Immature natural killer cell (primary cell): Measurements from ENCODE around the gene EGFR. TPM values are rescaled to one million over a fixed set of nuclear protein-coding genes. Genes with fewer than 3 reads are reported as not detected.

Source experiments
- DNase-seq, 3 donors: peaks; one replicate each; pipeline ENCODE4 v3.0.0; 2022; ENCODE audit warnings: mixed read lengths in 1 of 3
- H3K27ac Mint-ChIP-seq, 6 donors: one replicate each; pipeline ENCODE4 v1.8.0; 2020; ENCODE audit warnings: mixed read lengths in 6 of 6, mild to moderate bottlenecking in 5 of 6, inconsistent platforms in 4 of 6, moderate library complexity in 3 of 6
- H3K27me3 Mint-ChIP-seq, 3 donors: one replicate each; pipeline ENCODE4 v1.8.0; 2020 to 2021; ENCODE audit warnings: low read depth in 3 of 3, mild to moderate bottlenecking in 3 of 3, mixed read lengths in 3 of 3, moderate library complexity in 3 of 3, inconsistent platforms in 1 of 3
- H3K36me3 Mint-ChIP-seq, 3 donors: one replicate each; pipeline ENCODE4 v1.8.0; 2020; ENCODE audit warnings: mixed read lengths in 3 of 3, inconsistent platforms in 2 of 3, mild to moderate bottlenecking in 2 of 3
- H3K4me1 Mint-ChIP-seq, 2 donors: one replicate each; pipeline ENCODE4 v1.8.0; 2020; ENCODE audit warnings: inconsistent platforms in 2 of 2, mild to moderate bottlenecking in 2 of 2, mixed read lengths in 2 of 2, moderate library complexity in 1 of 2
- H3K4me3 Mint-ChIP-seq, 5 donors: one replicate each; pipeline ENCODE4 v1.8.0; 2020; ENCODE audit warnings: mild to moderate bottlenecking in 5 of 5, mixed read lengths in 5 of 5, inconsistent platforms in 3 of 5, moderate library complexity in 3 of 5
- H3K9me3 Mint-ChIP-seq, 6 donors: one replicate each; pipeline ENCODE4 v1.8.0; 2020; ENCODE audit warnings: mild to moderate bottlenecking in 6 of 6, mixed read lengths in 6 of 6, inconsistent platforms in 4 of 6, moderate library complexity in 3 of 6
- polyA plus RNA-seq, 3 donors: library from polyadenylated mRNA; unstranded; fragments of 300-500 nt; fragmentation: Illumina TruSeq; gene quantifications; one replicate each; pipeline ENCODE4 v1.2.3, GENCODE V29; 2021

Gene EGFR
- polyA plus RNA-seq, 3 donors from 2014 or later = not detected

DNA sequence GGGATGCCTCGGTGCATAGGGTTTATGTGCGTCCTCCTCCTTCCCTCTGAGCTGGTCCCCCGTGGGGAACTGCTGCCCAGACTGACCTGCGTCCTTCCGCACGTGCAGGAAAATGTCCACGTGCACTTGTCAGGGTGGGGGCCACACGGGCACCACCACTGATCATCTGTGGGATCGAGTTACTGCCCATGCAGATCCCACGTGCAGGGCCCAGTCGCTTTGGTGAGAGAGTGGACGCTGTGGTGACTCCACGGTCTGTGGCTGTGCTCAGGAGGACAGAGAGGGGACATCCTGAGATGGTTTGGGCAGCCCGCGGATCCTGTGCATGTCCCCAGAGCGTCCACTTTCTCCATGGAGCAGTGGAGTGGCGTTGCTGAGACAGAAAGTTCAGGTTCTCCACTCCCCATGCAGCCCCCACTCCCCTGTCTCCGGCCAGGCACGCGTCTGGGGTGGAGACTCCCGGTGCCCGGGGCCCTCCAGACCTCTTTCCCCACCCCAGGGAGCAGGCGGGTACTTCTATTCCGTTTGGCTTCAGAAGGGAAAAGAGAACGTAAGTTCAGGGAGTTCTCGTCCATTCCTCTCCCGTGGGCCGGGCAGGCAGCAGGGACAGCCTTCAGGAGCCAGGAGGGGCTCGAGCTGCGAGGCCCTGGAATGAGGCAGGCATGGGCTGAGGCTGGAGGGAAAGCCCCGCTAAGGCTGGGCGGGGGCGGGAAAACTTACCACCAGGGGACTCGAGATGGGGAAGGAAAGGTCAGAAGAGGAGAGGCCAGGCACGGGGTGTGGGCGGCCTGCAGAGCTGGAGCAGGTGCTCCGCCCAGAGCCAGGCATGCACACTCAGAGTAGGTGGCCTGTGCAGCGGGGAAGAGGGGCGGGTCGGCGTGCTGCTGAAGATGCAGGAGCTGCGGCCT is 59.9 kb downstream of the EGFR start:
- Mint-ChIP-seq H3K4me3 (no peak overlapping the region), H3K4me1 (peaks cover 6 to 15% of the 10 kb centered on the region in 2 donors), H3K27me3 (peaks cover 0 to 8% (median 2%) of the 10 kb centered on the region in 3 donors), H3K27ac (no peak overlapping the region), H3K36me3 (no peaks in the 10 kb centered on the region), H3K9me3 (peaks cover 0 to 4% (median 0%) of the 10 kb centered on the region in 6 donors)
- DNase-seq = no peak

DNA sequence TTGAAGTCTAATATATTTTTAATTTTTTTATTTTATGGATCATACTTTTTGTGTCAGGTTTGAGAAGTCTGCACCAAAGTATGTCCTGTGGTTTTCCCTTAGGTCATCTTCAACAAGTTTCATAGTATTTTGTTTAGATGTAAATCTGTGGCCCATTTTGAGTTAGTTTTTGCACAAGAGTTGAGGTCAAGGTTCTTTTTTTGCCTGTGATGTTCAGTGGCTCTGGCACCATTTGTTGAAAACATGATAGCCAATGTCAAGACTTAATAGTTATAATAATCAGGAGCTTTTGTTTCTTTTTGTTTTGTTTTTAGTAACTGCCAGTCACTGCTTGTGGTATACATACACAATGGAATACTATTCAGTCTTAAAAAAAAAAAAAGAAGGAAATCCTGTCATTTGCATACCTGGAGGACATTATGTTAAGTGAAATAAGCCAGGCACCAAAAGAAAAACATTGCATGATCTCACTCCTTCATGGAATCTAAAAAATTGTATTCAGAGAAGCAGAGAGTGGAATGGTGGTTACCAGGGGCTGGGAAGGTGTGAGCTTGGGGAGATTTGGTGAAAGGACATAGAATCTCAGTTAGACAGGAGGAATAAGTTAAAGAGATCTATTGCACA is 61.3 kb downstream of the EGFR start:
- no peak overlapping the region for H3K4me3 Mint-ChIP-seq

DNA sequence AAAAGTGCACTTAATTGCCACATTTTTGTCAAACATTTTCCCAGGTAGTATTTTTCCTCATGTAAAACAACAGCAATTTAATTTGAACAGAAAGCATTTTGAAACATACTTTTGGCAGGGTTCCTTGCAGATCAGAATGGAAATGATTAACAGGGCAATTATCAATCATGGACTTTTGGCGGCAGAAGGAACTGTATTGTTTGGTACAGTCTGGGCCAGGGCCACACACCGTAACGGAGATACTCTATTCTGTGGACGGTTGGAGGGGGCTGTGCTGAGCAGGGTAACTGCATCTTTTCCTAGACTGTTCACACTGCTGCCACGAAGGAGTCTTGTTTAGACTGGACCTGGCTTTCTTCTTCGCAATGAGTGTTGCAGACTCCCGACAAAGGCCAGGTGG is 62.3 kb downstream of the EGFR start:
- no peak overlapping the region for H3K27ac Mint-ChIP-seq
- no peaks in the 10 kb centered on the region for H3K36me3 Mint-ChIP-seq
- peaks cover 0 to 4% (median 0%) of the 10 kb centered on the region in 6 donors for H3K9me3 Mint-ChIP-seq
- H3K27me3 Mint-ChIP-seq = peaks cover 0 to 8% (median 4%) of the 10 kb centered on the region in 3 donors
- no peak for DNase-seq
- peaks cover 6 to 18% of the 10 kb centered on the region in 2 donors for H3K4me1 Mint-ChIP-seq
- no peak overlapping the region for H3K4me3 Mint-ChIP-seq

More for the DNA sequence above, 61.3 kb downstream of the EGFR start:
- Mint-ChIP-seq H3K36me3 (no peaks in the 10 kb centered on the region), H3K4me1 (peaks cover 1 to 10% of the 10 kb centered on the region in 2 donors), H3K9me3 (peaks cover 0 to 4% (median 0%) of the 10 kb centered on the region in 6 donors), H3K27me3 (peaks cover 0 to 8% (median 4%) of the 10 kb centered on the region in 3 donors), H3K27ac (no peak overlapping the region)
- no peak for DNase-seq

DNA sequence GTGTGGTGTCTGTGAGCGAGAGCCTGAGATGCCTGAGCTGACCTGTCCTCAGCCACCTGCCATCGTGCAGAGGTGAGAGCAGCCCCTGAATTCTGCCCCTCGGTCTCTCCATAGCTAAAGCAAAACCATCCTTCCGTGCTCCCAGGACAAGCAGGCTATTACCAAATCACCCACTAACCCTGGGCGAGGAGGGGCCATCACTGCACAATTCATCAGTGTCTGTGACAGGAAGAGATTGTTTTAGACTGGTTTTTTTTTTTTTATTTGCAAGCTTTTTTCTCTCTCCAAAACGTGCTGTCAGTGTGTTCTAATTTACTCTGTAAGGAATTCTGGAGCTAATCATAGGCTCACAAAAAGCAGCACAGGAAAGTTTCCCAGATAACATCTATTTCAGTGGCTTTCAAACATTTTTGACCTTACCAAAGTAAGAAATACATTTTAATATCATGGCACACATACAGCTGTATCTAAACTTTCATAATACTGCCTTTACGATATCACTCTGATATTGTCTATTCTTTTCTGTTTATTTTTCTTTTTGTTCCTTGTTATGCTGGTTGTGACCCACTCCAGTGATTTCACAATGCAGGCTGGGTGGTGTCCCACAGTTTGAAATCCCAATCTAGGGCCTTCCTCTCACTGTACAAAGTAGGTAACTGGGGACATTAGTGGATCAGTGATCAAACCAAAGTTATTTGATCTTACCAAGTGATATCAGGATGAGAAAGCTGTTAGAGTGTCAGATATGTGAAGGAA is 62.8 kb downstream of the EGFR start:
- Mint-ChIP-seq H3K4me3 (no peak overlapping the region), H3K9me3 (peaks cover 0 to 4% (median 0%) of the 10 kb centered on the region in 6 donors), H3K4me1 (peaks cover 11 to 24% of the 10 kb centered on the region in 2 donors), H3K27me3 (peaks cover 0 to 8% (median 5%) of the 10 kb centered on the region in 3 donors), H3K36me3 (no peaks in the 10 kb centered on the region), H3K27ac (no peak overlapping the region)
- no peak for DNase-seq

DNA sequence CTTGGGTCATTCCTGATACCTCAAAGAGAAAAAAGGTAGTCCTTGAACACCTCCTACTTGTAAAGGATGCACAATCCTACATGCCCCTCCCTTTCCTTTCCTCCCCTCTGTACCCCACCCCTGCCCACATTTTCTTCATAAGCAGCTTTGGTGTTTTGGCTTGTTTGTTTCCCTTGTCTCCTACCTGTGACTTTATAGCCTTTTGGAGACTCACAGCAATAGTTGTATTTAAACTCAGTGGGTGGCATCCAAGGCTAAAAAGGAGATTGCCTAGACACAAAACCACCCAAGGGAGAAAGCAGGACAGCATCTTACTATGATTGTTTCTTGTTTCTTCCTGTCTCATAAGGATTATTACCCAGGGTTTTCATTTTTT is 63.4 kb downstream of the EGFR start:
- Mint-ChIP-seq H3K9me3 (peaks cover 0 to 4% (median 0%) of the 10 kb centered on the region in 6 donors), H3K4me3 (no peak overlapping the region), H3K36me3 (no peaks in the 10 kb centered on the region), H3K27me3 (peaks cover 0 to 8% (median 6%) of the 10 kb centered on the region in 3 donors), H3K4me1 (peaks cover 16 to 30% of the 10 kb centered on the region in 2 donors), H3K27ac (peak overlapping the region in 1 of 6 donors; percentile 23)
- DNase-seq = no peak

DNA sequence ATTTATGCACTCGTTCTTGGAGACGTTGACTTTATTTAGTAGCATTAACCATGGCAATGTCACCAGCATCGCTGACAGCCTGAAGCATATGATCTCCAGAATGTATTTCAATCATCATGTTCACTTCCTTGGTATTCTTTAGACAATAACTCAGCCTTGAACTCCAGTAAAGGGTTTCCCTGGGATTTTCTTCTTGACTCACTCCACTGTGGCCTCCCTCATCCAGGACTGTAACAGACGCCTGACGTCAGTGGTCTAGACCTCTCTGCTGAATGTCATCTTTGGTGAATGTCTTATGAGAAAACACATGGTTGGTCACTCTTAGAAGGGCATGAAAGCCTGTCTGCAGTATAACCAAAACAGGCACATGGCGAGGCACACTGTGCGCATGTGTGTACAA is 64.4 kb downstream of the EGFR start:
- DNase-seq = no peak
- Mint-ChIP-seq H3K27ac (no peak overlapping the region), H3K9me3 (peaks cover 0 to 4% (median 0%) of the 10 kb centered on the region in 6 donors), H3K4me3 (no peak overlapping the region), H3K4me1 (peaks cover 20 to 34% of the 10 kb centered on the region in 2 donors), H3K27me3 (peaks cover 0 to 4% (median 3%) of the 10 kb centered on the region in 3 donors), H3K36me3 (no peaks in the 10 kb centered on the region)

DNA sequence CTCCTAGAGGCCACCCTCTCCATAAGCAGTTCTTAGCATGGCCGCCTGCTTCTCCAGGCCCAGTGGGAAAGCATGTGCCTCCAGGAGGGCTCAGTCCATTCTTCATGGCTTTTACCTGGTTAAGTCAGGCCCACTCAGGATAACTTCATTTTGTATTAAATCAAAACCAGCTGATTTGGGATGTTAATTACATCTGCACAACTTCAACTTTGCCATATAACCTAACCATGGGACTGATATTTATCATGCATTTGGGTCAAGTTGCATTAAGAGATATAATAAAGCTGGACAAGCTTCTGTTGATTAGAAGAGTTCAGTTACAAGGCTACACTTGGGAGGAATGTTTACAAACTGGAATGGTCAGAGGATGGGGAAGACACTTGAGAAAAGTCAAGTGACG is 65.5 kb downstream of the EGFR start:
- no peaks in the 10 kb centered on the region for H3K36me3 Mint-ChIP-seq
- H3K4me1 Mint-ChIP-seq = peaks cover 20 to 34% of the 10 kb centered on the region in 2 donors
- H3K27ac Mint-ChIP-seq = no peak overlapping the region
- H3K9me3 Mint-ChIP-seq = peaks cover 0 to 4% (median 0%) of the 10 kb centered on the region in 6 donors
- DNase-seq = no peak
- H3K4me3 Mint-ChIP-seq = no peak overlapping the region
- H3K27me3 Mint-ChIP-seq = peaks cover 0 to 4% (median 1%) of the 10 kb centered on the region in 3 donors

DNA sequence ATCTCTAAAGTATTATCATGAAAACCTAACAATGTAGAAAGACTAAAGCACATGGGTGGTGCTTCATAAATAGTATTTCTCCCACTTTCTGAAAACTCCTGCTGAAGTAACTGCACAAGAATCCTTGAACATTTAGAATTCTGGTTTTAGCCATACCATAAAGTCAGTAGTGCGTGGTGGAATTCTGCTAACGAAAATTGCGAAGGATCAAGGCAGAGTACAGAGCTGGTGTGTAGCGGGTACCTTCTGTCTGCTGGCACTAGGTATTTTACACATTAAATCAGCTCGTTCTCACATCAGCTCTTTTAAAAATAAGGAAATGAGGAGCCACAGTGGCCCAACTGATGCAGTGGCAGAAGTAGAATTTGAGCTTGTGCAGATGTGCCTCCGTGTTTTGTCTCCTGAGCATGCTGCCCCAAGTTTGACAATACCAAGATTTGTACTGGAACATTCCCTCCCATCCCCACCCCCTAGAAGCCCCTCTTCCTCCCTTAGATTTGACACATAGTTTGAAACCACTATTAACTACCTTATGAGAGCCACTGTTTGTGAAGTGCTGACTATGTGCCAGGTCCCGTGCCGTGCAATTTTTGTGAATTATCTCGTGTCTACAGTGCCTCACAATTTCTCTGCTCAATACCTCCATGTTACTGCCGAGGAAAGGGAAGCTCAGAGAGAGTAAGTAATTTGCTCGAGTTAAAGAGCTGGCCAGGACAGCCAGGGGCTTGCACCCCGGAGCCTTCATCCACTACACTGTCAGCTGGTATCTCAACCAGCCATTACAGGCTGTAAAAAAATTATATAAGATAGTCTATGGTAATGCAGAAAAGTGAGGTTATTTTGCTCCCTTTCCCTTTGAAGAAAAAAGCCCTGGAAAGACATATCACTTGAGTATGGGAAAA is 66.9 kb downstream of the EGFR start:
- Mint-ChIP-seq H3K9me3 (no peaks in the 10 kb centered on the region), H3K27me3 (peaks cover 0 to 4% (median 1%) of the 10 kb centered on the region in 3 donors), H3K4me1 (peaks cover 20 to 34% of the 10 kb centered on the region in 2 donors), H3K36me3 (no peaks in the 10 kb centered on the region), H3K27ac (no peak overlapping the region), H3K4me3 (peak overlapping the region in 3 of 5 donors; percentile 35 to 77 (median 65))
- DNase-seq = no peak

DNA sequence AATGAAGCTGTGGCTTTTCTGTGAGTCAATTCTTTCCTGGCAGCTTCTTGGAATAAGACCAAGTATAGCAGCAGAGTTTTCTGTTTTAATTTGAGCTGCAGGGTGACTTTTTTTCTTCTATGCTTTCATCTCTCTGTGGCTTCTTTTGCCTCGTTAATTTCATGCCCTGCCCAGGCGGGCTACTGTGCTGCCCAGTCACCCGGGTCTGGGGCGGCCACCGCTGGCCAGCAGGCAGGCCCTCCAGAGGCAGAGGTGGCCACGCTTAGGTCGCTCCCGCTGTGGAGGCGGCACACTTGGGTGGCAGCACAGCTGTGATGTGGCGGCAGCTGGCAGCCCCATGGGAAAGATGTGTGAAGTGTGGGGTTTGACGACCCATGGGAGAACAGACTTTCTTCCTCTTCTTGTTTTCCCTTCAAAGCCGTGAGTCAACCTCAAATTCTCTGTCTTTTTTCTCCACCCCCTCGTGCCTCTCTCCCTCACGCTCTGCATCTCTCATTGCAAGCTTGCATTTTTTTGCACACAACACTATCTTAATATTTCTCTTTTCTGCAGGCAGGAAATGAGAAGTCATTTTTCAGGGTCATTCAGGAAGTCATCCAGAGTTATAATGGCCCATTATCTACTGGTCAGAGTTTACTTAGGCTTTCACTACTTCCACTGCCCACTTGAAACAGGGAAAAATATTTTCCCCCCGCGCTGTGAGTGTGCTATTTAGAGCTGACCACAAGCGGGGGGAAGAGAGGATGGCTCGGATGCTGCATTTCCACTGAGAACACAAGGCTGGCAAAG is 67.8 kb downstream of the EGFR start:
- Mint-ChIP-seq H3K9me3 (no peaks in the 10 kb centered on the region), H3K27ac (peak overlapping the region in 4 of 6 donors; percentile 9 to 83 (median 82)), H3K27me3 (peaks cover 0 to 4% (median 4%) of the 10 kb centered on the region in 3 donors)

DNA sequence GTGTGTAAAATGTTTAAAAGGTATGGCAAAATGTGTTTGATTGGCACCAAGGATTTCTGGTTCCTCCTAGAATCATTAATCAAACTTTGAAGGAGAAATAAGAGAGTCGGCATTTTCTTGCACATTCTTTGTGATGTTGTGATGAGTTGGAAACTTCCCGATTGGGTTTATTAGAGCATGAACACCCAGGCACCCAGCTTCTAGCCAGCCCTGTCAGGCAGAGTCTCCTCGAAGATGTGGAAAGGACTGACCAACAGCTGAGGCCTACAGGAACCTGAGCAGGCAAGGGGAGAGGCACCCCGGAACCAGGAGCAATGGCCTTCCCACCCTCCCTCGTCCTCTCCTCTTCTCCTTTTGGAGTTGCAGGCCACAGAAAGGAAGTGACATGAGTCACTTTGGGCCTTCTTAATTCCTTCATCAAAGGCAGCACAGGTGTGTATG is 68.7 kb downstream of the EGFR start:
- H3K27me3 Mint-ChIP-seq = peaks cover 0 to 4% (median 4%) of the 10 kb centered on the region in 3 donors
- no peak for DNase-seq
- no peaks in the 10 kb centered on the region for H3K9me3 Mint-ChIP-seq
- peaks cover 20 to 34% of the 10 kb centered on the region in 2 donors for H3K4me1 Mint-ChIP-seq
- H3K4me3 Mint-ChIP-seq = peak overlapping the region in 1 of 5 donors; percentile 67
- H3K36me3 Mint-ChIP-seq = no peaks in the 10 kb centered on the region
- H3K27ac Mint-ChIP-seq = no peak overlapping the region

More for the DNA sequence above, 67.8 kb downstream of the EGFR start:
- peak; percentile 17 to 22 (median 18) for DNase-seq
- peak overlapping the region; percentile 65 to 77 (median 70) for H3K4me3 Mint-ChIP-seq
- H3K36me3 Mint-ChIP-seq = no peaks in the 10 kb centered on the region
- peaks cover 20 to 34% of the 10 kb centered on the region in 2 donors for H3K4me1 Mint-ChIP-seq

DNA sequence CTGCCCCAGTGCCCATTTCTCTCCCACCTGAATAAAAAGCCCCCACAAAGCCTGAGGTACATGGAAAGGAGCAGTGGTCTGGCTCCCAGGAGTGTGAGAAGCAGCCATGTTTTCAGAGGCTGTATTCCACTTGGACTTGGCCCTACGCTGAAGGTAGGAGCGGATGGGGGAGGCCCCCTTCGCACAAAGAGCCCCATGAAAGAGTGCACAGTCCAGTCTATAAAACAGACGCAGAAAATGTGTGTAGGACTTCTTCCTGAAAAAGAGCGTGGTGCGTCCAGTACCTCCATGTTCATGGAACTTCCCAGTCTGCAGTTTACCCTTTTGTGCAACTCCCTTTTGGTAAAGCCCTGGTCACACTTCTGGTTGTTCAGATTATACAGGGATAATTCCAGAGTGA is 69.3 kb downstream of the EGFR start:
- no peak overlapping the region for H3K27ac Mint-ChIP-seq

DNA sequence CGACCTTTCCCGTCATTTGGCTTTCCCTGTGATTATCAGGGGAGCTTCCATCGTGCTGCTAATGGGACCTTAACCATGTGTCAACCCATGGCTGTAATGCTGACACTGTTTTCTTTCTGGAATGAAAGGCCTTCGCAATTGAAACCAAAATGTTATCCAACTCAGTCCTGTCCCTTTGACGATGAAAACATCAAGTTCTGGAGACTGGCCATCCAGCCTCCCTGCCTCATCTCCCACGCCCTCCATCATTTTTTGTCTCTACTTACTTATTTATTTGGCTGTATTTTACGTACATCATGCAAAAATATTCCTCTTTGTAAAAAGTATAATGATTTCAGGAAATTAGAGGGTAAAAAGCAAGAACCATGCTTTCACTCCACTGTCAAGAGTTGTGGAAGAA is 69.8 kb downstream of the EGFR start:
- Mint-ChIP-seq H3K27me3 (peaks cover 0 to 6% (median 4%) of the 10 kb centered on the region in 3 donors), H3K4me3 (no peak overlapping the region), H3K9me3 (no peaks in the 10 kb centered on the region), H3K27ac (no peak overlapping the region), H3K4me1 (peaks cover 20 to 32% of the 10 kb centered on the region in 2 donors), H3K36me3 (no peaks in the 10 kb centered on the region)
- no peak for DNase-seq

More for the DNA sequence above, 69.3 kb downstream of the EGFR start:
- no peak overlapping the region for H3K4me3 Mint-ChIP-seq
- H3K4me1 Mint-ChIP-seq = peaks cover 20 to 34% of the 10 kb centered on the region in 2 donors
- H3K9me3 Mint-ChIP-seq = no peaks in the 10 kb centered on the region
- peaks cover 0 to 4% (median 4%) of the 10 kb centered on the region in 3 donors for H3K27me3 Mint-ChIP-seq
- H3K36me3 Mint-ChIP-seq = no peaks in the 10 kb centered on the region
- no peak for DNase-seq
